ENCODE data around the gene TNS2.
"Not testable (repeated sequence)": the region's sequence is repeated elsewhere in the genome, so short reads cannot be mapped to it uniquely, and the experiment has no call there.

DNA sequence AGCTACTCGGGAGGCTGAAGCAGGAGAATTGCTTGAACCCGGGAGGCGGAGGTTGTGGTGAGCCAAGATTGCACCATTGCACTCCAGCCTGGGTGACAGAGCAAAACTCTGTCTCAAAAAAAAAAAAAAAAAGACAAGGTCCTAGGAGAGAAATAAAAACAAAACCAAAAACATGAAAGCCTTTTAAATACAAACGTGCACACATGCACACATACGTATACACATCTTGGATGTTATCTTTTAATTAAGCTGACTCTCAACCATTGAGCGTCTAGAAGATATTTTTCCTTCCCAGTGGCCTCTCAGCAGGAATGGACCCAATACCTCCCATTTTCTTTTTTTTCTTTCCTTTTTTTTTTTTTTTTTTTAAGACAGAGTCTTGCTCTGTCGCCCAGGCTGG lies 62.6 kb downstream of the TNS2 start:
- TF ChIP-seq, protein P1, sequence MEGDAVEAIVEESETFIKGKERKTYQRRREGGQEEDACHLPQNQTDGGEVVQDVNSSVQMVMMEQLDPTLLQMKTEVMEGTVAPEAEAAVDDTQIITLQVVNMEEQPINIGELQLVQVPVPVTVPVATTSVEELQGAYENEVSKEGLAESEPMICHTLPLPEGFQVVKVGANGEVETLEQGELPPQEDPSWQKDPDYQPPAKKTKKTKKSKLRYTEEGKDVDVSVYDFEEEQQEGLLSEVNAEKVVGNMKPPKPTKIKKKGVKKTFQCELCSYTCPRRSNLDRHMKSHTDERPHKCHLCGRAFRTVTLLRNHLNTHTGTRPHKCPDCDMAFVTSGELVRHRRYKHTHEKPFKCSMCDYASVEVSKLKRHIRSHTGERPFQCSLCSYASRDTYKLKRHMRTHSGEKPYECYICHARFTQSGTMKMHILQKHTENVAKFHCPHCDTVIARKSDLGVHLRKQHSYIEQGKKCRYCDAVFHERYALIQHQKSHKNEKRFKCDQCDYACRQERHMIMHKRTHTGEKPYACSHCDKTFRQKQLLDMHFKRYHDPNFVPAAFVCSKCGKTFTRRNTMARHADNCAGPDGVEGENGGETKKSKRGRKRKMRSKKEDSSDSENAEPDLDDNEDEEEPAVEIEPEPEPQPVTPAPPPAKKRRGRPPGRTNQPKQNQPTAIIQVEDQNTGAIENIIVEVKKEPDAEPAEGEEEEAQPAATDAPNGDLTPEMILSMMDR (conservative IDR thresholded peaks at IDR 0.05; ENCODE audit: low read depth, low read length): not testable (repeated sequence)
- not testable (repeated sequence) for TF ChIP-seq EZH2 (IDR thresholded peaks at IDR 0.05; ENCODE audit: borderline replicate concordance, low read depth, low read length, poor library complexity, severe bottlenecking)

All from A673 (cell line).